Thoracic aorta (tissue), 2 donors: ENCODE results near the gene CADPS. TPM values are rescaled to one million over a fixed set of nuclear protein-coding genes. Genes with fewer than 3 reads are reported as not detected.

Experiments
- ATAC-seq: fragments of 150-250 bp; one replicate; pipeline ENCODE4 v1.8.0; 2017; ENCODE audit warnings: low read depth; ENCODE audit not compliant: insufficient number of reproducible peaks, low FRiP score
- DNase-seq: peaks from one replicate; pipeline ENCODE4 v3.0.0-alpha.2; 2020; ENCODE audit warnings: low spot score
- H3K27ac ChIP-seq, 2 donors: fragments of 200-600 bp; sonication (generic); 1 replicate in 1 of 2; 2 replicates in 1 of 2; pipeline ENCODE4 v1.5.1; 2016; ENCODE audit warnings: mild to moderate bottlenecking in 2 of 2, moderate library complexity in 2 of 2
- H3K27me3 ChIP-seq: fragments of 200-600 bp; sonication (generic); replicated peaks from 2 replicates; pipeline ENCODE4 v1.6.0; 2016; ENCODE audit warnings: mild to moderate bottlenecking; ENCODE audit not compliant: insufficient read depth
- H3K36me3 ChIP-seq: fragments of 200-600 bp; sonication (generic); one replicate; pipeline ENCODE4 v1.5.1; 2016
- H3K4me1 ChIP-seq, 2 donors: fragments of 200-600 bp; sonication (generic); 1 replicate in 1 of 2; 2 replicates in 1 of 2; pipeline versions ENCODE4 v1.5.1 to v1.6.0; 2016; ENCODE audit warnings: low read depth in 2 of 2, mild to moderate bottlenecking in 1 of 2; ENCODE audit not compliant: control insufficient read depth in 1 of 2
- H3K4me3 ChIP-seq: fragments of 200-600 bp; sonication (generic); 2 replicates; pipeline ENCODE4 v1.5.1; 2016; ENCODE audit warnings: mild to moderate bottlenecking
- H3K9me3 ChIP-seq: fragments of 200-600 bp; sonication (generic); 2 replicates; pipeline ENCODE4 v1.5.1; 2016
- CTCF ChIP-seq: fragments of 200-600 bp; sonication (generic); IDR thresholded peaks from one replicate; pipeline ENCODE4 v1.5.1; 2019; ENCODE audit warnings: antibody characterized with exemption
- total RNA-seq, 2 donors: library from RNA; depleted of rRNA; stranded (reverse); fragments of >200 nt; gene quantifications; one replicate each; pipeline versions ENCODE4 v1.1.0 to v1.2.3, GENCODE V29; 2016

Gene CADPS
- total RNA-seq, 2 donors from 2014 or later = 0.14 to 7.2 TPM

- TF ChIP-seq CTCF = no peak
- no peak overlapping the region for H3K27ac ChIP-seq
- H3K36me3 ChIP-seq = no peaks in the 10 kb centered on the region
- ATAC-seq (no peak), DNase-seq (no peak)
- no peaks in the 10 kb centered on the region for H3K9me3 ChIP-seq
- H3K4me3 ChIP-seq = no peak overlapping the region
- no peaks in the 10 kb centered on the region for H3K4me1 ChIP-seq
- H3K27me3 ChIP-seq = no peaks in the 10 kb centered on the region
Observed at GRCh38 chr3:62589078-62589477, 286.1 kb downstream of the CADPS start.

DNA sequence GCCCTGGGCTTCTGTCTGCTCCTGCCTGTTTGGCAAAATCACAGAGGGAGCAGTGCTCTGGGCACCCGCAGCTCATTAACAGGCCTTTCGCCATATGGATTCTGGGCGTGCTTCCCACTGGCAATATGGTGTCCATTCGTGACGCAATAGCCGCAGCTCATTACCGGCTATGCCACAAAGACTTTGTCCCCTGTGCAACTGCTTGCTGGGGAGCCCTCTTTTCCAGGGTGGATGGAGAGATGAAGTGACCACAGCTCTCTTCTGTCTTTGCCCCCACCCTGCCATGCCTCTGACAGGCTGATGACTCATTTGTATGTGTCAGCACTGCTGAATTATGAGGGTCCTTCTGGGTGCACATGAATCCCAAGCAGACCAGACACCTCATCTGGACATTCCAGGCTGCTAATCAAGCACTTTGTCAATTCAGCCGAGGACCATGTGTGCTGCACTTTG is 287.6 kb downstream of the CADPS start:
- no peaks in the 10 kb centered on the region for H3K4me1 ChIP-seq
- no peak for DNase-seq
- no peak for ATAC-seq
- H3K36me3 ChIP-seq = no peaks in the 10 kb centered on the region
- H3K27ac ChIP-seq = no peak overlapping the region
- no peaks in the 10 kb centered on the region for H3K27me3 ChIP-seq
- H3K4me3 ChIP-seq = no peak overlapping the region
- TF ChIP-seq CTCF = no peak
- no peaks in the 10 kb centered on the region for H3K9me3 ChIP-seq

- Histone ChIP-seq H3K4me3 (no peak overlapping the region), H3K36me3 (no peaks in the 10 kb centered on the region), H3K9me3 (no peaks in the 10 kb centered on the region), H3K27me3 (no peaks in the 10 kb centered on the region), H3K4me1 (no peaks in the 10 kb centered on the region), H3K27ac (no peak overlapping the region)
- TF ChIP-seq CTCF = no peak
- ATAC-seq (no peak), DNase-seq (no peak)
Observed at GRCh38 chr3:62587169-62587568, 288.0 kb downstream of the CADPS start.

GRCh38 chr3:62586356-62586755 is 288.9 kb downstream of the CADPS start:
- Histone ChIP-seq H3K27me3 (no peaks in the 10 kb centered on the region), H3K36me3 (no peaks in the 10 kb centered on the region), H3K4me1 (no peaks in the 10 kb centered on the region)

DNA sequence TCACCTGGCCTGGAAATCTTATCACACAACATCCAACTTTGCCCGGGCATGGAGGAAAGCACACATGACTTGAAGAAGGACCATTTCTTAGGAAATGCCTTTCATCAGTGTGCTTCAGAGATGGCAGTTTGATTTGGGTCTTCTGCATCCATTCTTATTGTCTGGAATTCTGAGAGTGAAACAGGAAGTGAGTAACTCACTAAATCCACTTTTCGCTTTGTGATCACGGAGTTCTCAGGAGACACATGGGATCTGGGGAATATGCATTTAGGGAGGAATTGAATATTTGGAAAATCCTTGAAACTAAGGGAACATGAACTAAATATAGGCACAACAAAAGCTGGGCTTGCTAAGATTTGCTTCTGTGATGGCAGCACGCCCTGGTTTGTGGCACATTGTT is 289.4 kb downstream of the CADPS start:
- no peaks in the 10 kb centered on the region for H3K4me1 ChIP-seq
- DNase-seq = no peak
- ATAC-seq = no peak
- H3K36me3 ChIP-seq = no peaks in the 10 kb centered on the region
- no peaks in the 10 kb centered on the region for H3K27me3 ChIP-seq
- no peak overlapping the region for H3K4me3 ChIP-seq
- no peaks in the 10 kb centered on the region for H3K9me3 ChIP-seq
- TF ChIP-seq CTCF = no peak
- no peak overlapping the region for H3K27ac ChIP-seq

More at GRCh38 chr3:62586356-62586755, 288.9 kb downstream of the CADPS start:
- ATAC-seq (no peak), DNase-seq (no peak)
- Histone ChIP-seq H3K4me3 (no peak overlapping the region), H3K27ac (no peak overlapping the region), H3K9me3 (no peaks in the 10 kb centered on the region)
- no peak for TF ChIP-seq CTCF
